ENCODE results near the gene GSK3B. TPM values are rescaled to one million over a fixed set of nuclear protein-coding genes. Genes with fewer than 3 reads are reported as not detected.

The GSK3B gene
- total RNA-seq (2014; rRNA removed; shearing (Covaris generic)), result 51.2 and 56.4 TPM in 2 replicates

DNA sequence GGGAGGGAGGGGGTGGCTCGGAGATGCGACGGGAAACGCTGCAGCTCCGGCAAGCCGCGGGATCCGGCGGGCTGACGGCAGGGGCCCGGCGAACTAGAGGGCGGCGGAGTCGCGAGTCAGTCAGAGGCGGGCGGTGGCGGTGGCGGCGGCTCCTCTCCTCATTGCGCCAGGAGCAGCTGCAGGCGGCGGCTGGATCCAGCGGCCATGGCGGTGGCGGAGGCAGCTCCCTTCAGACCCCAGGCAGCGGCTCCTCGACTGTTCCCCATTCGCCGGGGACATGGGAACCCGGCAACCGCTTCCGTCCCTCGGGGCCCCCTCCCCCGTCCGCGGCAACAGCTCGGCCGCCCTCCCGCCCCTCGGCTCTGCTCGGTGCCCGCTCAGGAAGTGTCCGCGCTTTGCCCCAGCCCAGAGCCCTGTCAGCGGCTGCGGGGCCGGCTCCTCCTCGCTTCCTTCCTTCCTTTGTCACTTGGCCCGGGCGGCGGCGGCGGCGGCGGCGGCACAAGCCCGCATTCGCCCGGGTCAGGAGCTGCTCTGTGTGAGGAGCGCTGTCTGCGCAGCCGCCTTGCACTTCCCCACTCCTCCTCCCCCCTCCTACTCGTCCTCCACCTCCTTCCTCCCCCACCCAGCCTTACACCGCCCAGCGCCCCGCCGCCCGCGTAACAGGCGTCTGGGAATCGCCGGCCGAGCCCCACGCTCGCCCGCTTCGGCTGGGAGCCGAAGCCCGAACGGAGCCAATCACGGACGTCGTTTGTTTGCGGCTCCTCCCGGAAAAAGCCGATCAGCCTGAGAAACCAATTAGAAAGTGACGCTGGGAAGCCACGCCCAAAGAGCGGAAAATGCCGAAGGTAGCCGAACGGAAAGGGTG, at the start of gene GSK3B:
TSS of gene GSK3B (minus strand) at position 537 of the 865 bp plus-strand sequence. CDS start 1,013 bp downstream, outside the sequence.
- H3K4me3 ChIP-seq, result peak within 1 kb of the TSS; percentile 74
- H3K27ac ChIP-seq, result peak within 1 kb of the TSS; percentile 99
- H3K36me3 ChIP-seq, result no peaks in the 10 kb centered on the region; the same call in 1 of the 2 replicates
- 0 out of 2 replicates have a peak, but pooled peaks cover 3% of the 10 kb centered on the region for H3K4me1 ChIP-seq
- H3K27me3 ChIP-seq, result no peaks in the 10 kb centered on the region
- no peaks in the 10 kb centered on the region for H3K9me3 ChIP-seq (replicated peaks)
- DNase-seq, result peak; percentile 81

DNA sequence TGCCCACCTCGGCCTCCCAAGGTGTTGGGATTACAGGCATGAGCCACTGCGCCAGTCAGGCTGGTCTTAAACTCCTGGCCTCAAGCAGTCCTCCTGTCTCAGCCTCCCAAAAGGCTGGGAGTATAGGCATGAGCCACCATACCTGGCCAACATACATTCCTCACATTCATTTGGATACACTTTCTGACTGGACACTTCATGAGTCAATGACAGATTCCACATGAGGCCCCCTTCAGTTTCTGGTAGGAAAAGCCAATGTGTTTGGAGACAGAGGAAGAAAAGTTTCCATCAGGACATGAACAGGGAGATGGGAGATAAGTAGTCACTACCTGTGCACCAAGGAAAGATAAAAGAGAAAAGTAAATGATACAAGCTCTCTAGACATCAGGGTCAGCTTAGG, 49.4 kb upstream of the GSK3B start:
- Histone ChIP-seq H3K27me3 (no peaks in the 10 kb centered on the region), H3K36me3 (no peaks in the 10 kb centered on the region), H3K4me1 (peaks cover 6% of the 10 kb centered on the region), H3K27ac (no peak overlapping the region), H3K9me3 (replicated peaks) (0 out of 2 replicates have a peak, but pooled peaks cover 2% of the 10 kb centered on the region), H3K4me3 (no peak overlapping the region)
- no peak for DNase-seq

DNA sequence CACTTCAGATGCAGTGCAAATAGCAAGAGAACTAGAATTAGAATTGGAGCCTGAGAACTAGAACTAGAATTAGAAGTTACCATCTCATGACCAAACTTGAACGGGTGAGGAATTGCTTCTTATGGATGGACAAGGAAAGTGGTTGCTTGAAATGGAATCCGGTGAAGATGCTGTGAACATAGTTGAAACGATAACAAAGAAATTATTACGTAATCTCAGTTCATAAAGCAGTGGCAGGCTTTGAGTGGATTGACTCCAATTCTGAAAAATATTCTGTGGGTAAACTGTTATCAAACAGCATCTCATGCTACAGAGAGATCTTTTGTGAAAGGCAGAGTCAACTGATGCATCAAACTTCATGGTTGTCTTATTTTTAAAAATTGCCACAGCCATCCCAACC, 48.0 kb upstream of the GSK3B start:
- 0 out of 2 replicates have a peak, but pooled peaks cover under 1% of the 10 kb centered on the region for H3K9me3 ChIP-seq (replicated peaks)
- peaks cover 6% of the 10 kb centered on the region for H3K4me1 ChIP-seq
- no peaks in the 10 kb centered on the region for H3K36me3 ChIP-seq
- DNase-seq, result no peak
- no peak overlapping the region for H3K4me3 ChIP-seq
- no peaks in the 10 kb centered on the region for H3K27me3 ChIP-seq
- H3K27ac ChIP-seq, result no peak overlapping the region

DNA sequence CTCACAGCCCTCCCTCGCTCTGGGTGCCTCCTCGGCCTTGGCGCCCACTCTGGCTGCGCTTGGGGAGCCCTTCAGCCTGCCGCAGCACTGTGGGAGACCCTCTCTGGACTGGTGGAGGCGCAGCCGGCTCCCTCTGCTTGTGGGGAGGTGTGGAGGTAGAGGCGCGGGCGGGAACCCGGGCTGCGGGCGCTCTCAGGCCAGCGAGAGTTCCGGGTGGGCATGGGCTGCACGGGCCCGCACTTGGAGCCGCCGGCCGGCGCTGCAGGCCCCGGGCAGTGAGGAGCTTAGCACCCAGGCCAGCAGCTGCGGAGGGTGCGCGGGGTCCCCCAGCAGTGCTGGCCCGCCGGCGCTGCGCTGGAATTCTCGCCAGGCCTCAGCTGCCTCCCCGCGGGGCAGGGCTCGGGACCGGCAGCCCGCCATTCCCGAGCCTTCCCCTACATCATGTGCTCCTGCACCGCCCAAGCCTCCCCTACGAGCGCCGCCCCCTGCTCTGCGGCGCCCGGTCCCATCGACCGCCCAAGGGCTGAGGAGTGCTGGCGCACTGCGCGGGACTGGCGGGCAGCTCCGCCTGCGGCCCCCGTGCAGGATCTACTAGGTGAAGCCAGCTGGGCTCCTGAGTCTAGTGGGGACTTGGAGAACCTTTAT, 46.0 kb upstream of the GSK3B start:
- no peak for DNase-seq
- Histone ChIP-seq H3K36me3 (no peaks in the 10 kb centered on the region), H3K4me1 (peaks cover 6% of the 10 kb centered on the region), H3K27ac (no peak overlapping the region), H3K9me3 (replicated peaks) (no peaks in the 10 kb centered on the region), H3K4me3 (no peak overlapping the region), H3K27me3 (no peaks in the 10 kb centered on the region)

DNA sequence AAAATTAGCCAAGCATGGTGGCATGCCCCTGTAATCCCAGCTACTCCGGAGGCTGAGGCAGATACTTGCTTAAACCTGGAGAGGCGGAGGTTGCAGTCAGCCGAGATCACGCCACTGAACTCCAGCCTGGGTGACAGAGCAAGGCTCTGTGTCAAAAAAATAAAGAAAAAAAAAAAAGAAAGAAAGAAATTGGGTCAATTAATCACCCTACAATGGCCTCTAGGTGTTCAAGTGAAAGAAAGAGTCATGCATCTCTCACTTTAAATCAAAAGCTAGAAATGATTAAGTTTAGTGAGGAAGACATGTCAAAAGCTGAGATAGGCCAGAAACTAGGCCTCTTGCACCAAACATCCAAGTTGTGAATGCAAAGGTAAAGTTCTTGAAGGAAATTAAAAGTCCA, 44.9 kb upstream of the GSK3B start:
- H3K4me3 ChIP-seq, result no peak overlapping the region
- no peak overlapping the region for H3K27ac ChIP-seq
- no peaks in the 10 kb centered on the region for H3K36me3 ChIP-seq
- no peak for DNase-seq
- peaks cover 5% of the 10 kb centered on the region for H3K4me1 ChIP-seq
- H3K9me3 ChIP-seq (replicated peaks), result no peaks in the 10 kb centered on the region
- no peaks in the 10 kb centered on the region for H3K27me3 ChIP-seq

DNA sequence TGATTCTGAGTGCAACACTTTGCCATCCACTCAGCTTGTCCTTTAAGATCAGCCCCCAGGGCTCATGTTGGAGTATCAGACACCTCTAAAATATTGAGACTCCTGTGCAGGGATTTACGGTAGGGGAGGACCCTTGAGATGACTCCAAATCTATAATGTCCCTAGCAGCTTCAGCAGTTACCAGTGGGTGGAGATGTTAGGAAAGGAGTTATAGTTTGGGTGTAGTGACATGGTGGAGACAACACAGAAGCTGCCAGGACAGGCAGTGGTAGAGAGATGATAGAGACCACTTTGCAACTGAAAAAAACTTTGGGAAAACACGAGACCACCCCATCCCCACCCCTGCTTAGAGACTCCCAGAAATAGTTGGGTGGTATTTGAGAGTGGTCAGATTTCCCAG, 43.3 kb upstream of the GSK3B start:
- Histone ChIP-seq H3K4me3 (no peak overlapping the region), H3K27ac (no peak overlapping the region), H3K36me3 (no peaks in the 10 kb centered on the region), H3K4me1 (no peaks in the 10 kb centered on the region), H3K9me3 (replicated peaks) (no peaks in the 10 kb centered on the region), H3K27me3 (no peaks in the 10 kb centered on the region)
- DNase-seq, result no peak

DNA sequence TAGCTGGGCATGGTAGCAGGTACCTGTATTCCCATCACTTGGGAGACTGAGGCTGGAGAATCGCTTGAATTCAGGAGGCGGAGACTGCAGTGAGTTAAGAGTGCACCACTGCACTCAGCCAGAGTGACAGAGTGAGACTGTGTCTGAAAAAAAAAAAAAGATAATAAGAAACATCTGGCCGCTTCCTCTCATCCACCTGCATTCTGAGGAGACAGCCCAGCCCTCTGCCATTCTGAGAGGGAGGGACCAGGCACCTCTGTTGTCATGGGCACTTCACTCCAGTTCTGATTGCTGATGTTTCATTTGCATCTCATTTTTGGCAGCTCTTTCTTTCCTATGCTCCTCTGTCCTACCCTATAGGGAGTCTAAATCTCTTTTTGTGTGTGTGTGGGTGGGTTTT, 36.4 kb upstream of the GSK3B start:
- Histone ChIP-seq H3K27me3 (no peaks in the 10 kb centered on the region), H3K9me3 (replicated peaks) (no peaks in the 10 kb centered on the region), H3K27ac (no peak overlapping the region), H3K4me1 (0 out of 2 replicates have a peak, but pooled peaks cover 5% of the 10 kb centered on the region), H3K4me3 (no peak overlapping the region), H3K36me3 (no peaks in the 10 kb centered on the region)
- no peak for DNase-seq

DNA sequence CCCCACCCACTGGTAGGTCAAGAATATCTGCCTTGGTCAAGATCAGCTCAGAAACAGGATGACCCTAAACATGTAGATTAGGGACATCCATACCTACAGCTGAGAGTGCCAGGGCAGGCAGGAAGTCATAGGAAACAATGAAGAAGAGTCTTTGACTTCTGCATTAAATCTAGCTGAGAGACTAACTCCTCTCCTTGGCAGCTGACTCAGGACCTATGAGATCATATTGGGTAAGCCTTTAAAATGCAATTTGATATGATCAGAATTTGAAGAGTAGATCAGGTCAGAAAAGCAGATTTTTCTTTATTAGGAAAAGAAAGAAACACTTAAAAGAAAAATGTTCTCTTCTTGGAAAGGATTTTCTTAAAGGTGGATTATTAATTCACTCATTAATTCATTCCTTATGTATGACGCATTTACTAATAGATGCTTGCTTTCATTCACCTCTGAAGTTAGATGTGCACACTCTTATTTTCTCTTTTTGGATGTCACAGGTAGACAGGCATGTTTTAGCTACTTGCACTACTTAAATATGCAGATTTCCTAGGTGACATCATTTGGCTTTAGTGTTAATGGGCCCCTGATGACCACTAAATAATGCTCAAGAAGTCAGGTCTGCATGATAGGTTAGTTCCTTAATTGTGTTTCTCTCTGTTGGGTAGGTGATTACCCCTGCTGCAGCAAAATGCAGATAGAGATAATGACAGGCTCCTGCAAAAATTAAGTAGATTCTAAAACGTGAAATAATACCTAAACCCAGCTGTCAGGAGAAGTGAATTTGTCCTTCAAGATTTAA, 35.7 kb upstream of the GSK3B start:
- DNase-seq, result no peak
- Histone ChIP-seq H3K27ac (no peak overlapping the region), H3K27me3 (no peaks in the 10 kb centered on the region), H3K4me3 (no peak overlapping the region), H3K36me3 (no peaks in the 10 kb centered on the region), H3K9me3 (replicated peaks) (no peaks in the 10 kb centered on the region), H3K4me1 (0 out of 2 replicates have a peak, but pooled peaks cover 5% of the 10 kb centered on the region)

DNA sequence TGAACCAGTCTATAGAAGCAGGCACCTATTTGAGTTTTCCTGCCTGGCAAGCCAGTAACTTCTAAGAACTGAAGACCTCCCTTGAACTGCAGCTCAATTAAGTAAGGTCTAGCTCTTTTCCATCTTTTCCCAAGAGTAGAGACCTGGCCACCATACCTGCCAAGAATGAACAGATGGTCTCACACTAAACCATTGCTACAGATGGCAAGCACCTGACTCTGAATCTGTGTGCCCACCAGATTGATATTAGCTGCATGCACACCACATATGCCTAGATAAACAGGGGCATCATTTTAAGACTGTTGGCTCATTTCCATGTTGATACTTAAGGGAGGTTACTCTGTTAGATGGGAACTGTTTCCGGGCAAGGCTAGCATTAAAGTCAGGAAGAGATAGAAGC, 34.8 kb upstream of the GSK3B start:
- no peak for DNase-seq
- Histone ChIP-seq H3K36me3 (no peaks in the 10 kb centered on the region), H3K9me3 (replicated peaks) (no peaks in the 10 kb centered on the region), H3K27ac (no peak overlapping the region), H3K27me3 (no peaks in the 10 kb centered on the region), H3K4me3 (no peak overlapping the region), H3K4me1 (0 out of 2 replicates have a peak, but pooled peaks cover 5% of the 10 kb centered on the region)

DNA sequence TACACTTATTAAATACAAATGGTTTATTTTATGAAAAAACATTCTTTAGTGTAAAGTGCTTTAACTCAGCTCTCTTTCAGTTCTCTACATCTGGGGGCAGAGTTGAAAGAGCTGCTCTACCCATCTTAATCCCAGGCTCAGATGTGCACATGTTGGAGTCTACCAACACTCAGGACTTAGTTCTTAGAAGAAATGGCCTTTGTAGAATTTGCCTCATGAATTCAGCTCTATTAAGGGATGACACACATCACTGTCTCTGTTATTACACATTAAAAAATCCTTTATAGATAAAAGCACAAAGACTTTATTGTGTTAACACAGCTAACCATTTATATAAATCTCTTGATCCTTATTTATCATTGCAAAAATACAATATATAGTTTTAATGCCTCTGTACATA, 31.7 kb upstream of the GSK3B start:
- Histone ChIP-seq H3K4me1 (0 out of 2 replicates have a peak, but pooled peaks cover 5% of the 10 kb centered on the region), H3K27ac (no peak overlapping the region), H3K4me3 (no peak overlapping the region), H3K27me3 (no peaks in the 10 kb centered on the region), H3K9me3 (replicated peaks) (no peaks in the 10 kb centered on the region), H3K36me3 (no peaks in the 10 kb centered on the region)
- DNase-seq, result no peak

DNA sequence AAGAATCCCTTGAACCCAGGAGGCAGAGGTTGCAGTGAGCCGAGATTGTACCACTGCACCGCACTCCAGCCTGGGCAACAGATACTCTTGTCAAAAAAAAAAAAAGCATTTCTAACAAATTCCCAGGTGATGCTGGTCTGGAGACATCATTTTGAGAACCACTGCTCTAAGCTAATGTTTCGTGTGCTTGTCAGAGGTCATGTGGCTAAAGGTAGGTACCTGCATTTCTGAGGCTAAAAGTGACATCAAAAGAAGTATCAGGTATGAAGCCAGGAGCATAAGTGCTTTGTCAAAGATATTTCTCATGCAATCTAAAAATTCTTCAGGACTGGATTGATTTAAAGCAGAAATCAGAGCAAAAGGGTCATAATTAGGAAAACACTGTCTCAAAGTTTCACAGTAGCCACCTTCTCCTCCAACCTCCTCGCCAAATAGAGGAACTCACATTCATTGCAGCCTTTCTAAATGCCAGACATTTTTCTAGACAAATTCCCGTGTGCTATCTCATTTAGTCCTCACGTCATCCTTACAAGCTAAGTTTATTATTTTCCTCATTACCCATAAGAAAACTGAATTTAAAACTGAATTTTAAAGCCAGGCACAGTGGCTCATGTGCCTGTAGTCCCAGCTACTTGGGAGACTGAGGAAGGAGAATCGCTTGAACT, 25.7 kb upstream of the GSK3B start:
- Histone ChIP-seq H3K9me3 (replicated peaks) (0 out of 2 replicates have a peak, but pooled peaks cover 5% of the 10 kb centered on the region), H3K4me3 (no peak overlapping the region)
- no peak for DNase-seq

DNA sequence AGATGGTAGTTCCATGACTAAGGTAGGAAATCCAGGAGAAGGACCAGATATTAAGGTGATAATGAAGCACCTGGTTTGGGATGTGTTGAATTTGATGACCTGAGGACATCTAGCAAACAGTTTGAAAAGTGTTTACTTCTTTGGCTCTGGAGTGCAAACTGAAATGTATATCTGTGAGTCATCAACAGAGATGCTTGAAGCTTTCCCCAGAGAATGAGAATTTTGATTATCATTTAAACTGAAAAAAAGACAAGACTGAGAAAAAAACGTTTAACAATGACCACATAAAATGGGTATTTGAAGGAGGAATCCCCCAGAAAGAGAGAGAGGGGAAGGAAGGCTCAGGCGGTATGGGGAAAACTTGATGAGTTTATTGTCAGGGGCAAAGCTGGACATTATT, 20.7 kb upstream of the GSK3B start:
- Histone ChIP-seq H3K9me3 (replicated peaks) (0 out of 2 replicates have a peak, but pooled peaks cover 5% of the 10 kb centered on the region), H3K36me3 (no peaks in the 10 kb centered on the region), H3K4me3 (no peak overlapping the region), H3K4me1 (no peaks in the 10 kb centered on the region), H3K27me3 (no peaks in the 10 kb centered on the region), H3K27ac (no peak overlapping the region)
- no peak for DNase-seq

More for the DNA sequence above, 25.7 kb upstream of the GSK3B start:
- no peaks in the 10 kb centered on the region for H3K36me3 ChIP-seq
- H3K27me3 ChIP-seq, result no peaks in the 10 kb centered on the region
- no peak overlapping the region for H3K27ac ChIP-seq
- no peaks in the 10 kb centered on the region for H3K4me1 ChIP-seq

DNA sequence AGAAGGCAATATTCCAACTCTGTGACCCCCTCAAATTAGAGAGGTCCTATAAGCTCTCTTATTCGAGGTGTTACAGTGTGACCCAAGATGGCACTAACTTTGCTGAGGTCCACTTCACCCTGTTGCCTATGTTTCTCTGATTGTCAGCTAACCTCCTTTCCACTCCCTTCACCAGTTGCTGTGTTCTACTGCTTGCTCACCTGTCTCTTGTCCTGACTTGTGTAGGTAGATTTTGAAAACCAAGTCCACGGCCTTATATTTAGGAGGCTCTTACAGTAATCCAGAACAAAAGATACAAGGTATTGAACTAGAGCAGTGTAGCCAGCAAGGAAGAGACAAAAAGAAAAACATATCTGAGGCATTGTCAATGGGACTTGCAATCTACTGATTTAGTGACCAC, 20.1 kb upstream of the GSK3B start:
- Histone ChIP-seq H3K27me3 (no peaks in the 10 kb centered on the region), H3K36me3 (no peaks in the 10 kb centered on the region), H3K9me3 (replicated peaks) (0 out of 2 replicates have a peak, but pooled peaks cover 5% of the 10 kb centered on the region), H3K4me1 (no peaks in the 10 kb centered on the region), H3K4me3 (no peak overlapping the region), H3K27ac (no peak overlapping the region)
- no peak for DNase-seq

Data from SJCRH30 (cell line).